Smooth muscle cell (in vitro differentiated cells): ENCODE measurements around the gene R3HDM1. TPM values are rescaled to one million over a fixed set of nuclear protein-coding genes. Genes with fewer than 3 reads are reported as not detected.

ENCODE experiments used
- DNase-seq: peaks from one replicate; lab custom pipeline; 2025; ENCODE audit not compliant: unreplicated experiment; lab: John Stamatoyannopoulos, UW
- H2AFZ ChIP-seq: fragments of 200-600 bp; sonication (generic); 2 replicates; pipeline ENCODE4 v1.6.0; 2016; ENCODE audit warnings: antibody characterized with exemption, low read depth, mild to moderate bottlenecking
- H3F3A ChIP-seq: fragments of 200-600 bp; sonication (generic); 2 replicates; pipeline ENCODE4 v1.6.0; 2017; ENCODE audit warnings: antibody characterized with exemption, low read depth
- H3K27ac ChIP-seq: fragments of 200-600 bp; sonication (generic); 2 replicates; pipeline ENCODE4 v1.5.1; 2016; ENCODE audit warnings: low read depth, mild to moderate bottlenecking
- H3K27me3 ChIP-seq: fragments of 200-600 bp; sonication (generic); 2 replicates; pipeline ENCODE4 v1.6.1; 2016; ENCODE audit warnings: low read depth, mild to moderate bottlenecking
- H3K36me3 ChIP-seq: fragments of 200-600 bp; sonication (generic); 2 replicates; pipeline ENCODE4 v1.5.1; 2016; ENCODE audit warnings: low read depth
- H3K4me1 ChIP-seq: fragments of 200-600 bp; sonication (generic); 2 replicates; pipeline ENCODE4 v1.5.1; 2016; ENCODE audit warnings: low read depth
- H3K4me2 ChIP-seq: fragments of 200-600 bp; sonication (generic); 2 replicates; pipeline ENCODE4 v1.6.0; 2016; ENCODE audit warnings: mild to moderate bottlenecking
- H3K4me3 ChIP-seq: fragments of 200-600 bp; sonication (generic); 2 replicates; pipeline ENCODE4 v1.5.1; 2016; ENCODE audit warnings: mild to moderate bottlenecking
- H3K79me2 ChIP-seq: fragments of 200-600 bp; sonication (generic); 2 replicates; pipeline ENCODE4 v1.6.0; 2016; ENCODE audit warnings: low read depth, mild to moderate bottlenecking
- H3K9ac ChIP-seq: fragments of 200-600 bp; sonication (generic); 2 replicates; pipeline ENCODE4 v1.6.0; 2016; ENCODE audit warnings: low read depth
- H3K9me3 ChIP-seq: fragments of 200-600 bp; sonication (generic); replicated peaks from 2 replicates; pipeline ENCODE4 v1.5.1; 2016; ENCODE audit warnings: low read depth
- H4K20me1 ChIP-seq: fragments of 200-600 bp; sonication (generic); 2 replicates; pipeline ENCODE4 v1.6.0; 2016; ENCODE audit warnings: low read depth
- WGBS: methylation state at CpG from one replicate; pipeline ENCODE4 v1.1.7; 2016; ENCODE audit warnings: low lambda C conversion rate; 5-methylcytosine and 5-hydroxymethylcytosine counted together
- polyA plus RNA-seq: library from polyadenylated mRNA; unstranded; fragments of >200 nt; fragmentation: Nextera tagmentation; extraction: Ambion mirVana; gene quantifications from 2 replicates; pipeline ENCODE4 v1.2.1, GENCODE V29; 2016
- total RNA-seq: library from RNA; depleted of rRNA; stranded (reverse); fragments of >200 nt; gene quantifications from 2 replicates; pipeline ENCODE4 v1.2.3, GENCODE V29; 2014
- TF ChIP-seq, protein P1 (sequence below): fragments of 200-600 bp; sonication (generic); IDR thresholded peaks from 2 replicates; pipeline ENCODE4 v1.5.1; 2017; ENCODE audit warnings: borderline replicate concordance, mild to moderate bottlenecking, antibody characterized with exemption; ENCODE audit not compliant: insufficient read depth, poor library complexity, severe bottlenecking

Gene R3HDM1
- total and polyA plus RNA-seq, 2 experiments from 2014 or later: 14.2 to 20.6 TPM

DNA sequence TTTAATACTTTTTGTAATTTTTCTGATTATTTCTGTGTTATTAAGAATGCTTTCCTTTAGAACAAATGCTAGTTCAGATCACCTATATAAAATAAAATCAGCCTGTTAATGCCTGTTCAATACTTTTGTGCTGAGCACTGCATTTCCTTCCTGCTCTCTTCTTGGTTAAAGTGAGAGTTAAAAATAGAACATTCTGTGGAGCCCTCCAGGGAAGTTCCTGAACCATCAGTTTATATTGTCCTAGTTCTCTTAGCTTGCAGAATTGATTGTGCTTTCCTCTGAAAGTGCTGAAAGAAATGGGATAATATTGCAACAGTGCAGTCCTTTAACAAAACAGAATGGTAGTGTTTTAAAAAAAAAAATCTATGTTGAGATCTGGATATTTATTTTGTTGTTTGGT lies 135.8 kb downstream of the R3HDM1 start:
- Histone ChIP-seq H4K20me1 (no peaks in the 10 kb centered on the region), H3K4me2 (no peak overlapping the region), H3K27me3 (no peaks in the 10 kb centered on the region), H3K9ac (no peak overlapping the region), H3K27ac (no peak overlapping the region), H3K4me1 (no peaks in the 10 kb centered on the region), H3K4me3 (no peak overlapping the region), H3K79me2 (no peaks in the 10 kb centered on the region), H2AFZ (no peak overlapping the region), H3K36me3 (peaks cover 3% of the 10 kb centered on the region), H3K9me3 (no peaks in the 10 kb centered on the region), H3F3A (no peaks in the 10 kb centered on the region)
- no peak for DNase-seq
- TF ChIP-seq, protein P1, sequence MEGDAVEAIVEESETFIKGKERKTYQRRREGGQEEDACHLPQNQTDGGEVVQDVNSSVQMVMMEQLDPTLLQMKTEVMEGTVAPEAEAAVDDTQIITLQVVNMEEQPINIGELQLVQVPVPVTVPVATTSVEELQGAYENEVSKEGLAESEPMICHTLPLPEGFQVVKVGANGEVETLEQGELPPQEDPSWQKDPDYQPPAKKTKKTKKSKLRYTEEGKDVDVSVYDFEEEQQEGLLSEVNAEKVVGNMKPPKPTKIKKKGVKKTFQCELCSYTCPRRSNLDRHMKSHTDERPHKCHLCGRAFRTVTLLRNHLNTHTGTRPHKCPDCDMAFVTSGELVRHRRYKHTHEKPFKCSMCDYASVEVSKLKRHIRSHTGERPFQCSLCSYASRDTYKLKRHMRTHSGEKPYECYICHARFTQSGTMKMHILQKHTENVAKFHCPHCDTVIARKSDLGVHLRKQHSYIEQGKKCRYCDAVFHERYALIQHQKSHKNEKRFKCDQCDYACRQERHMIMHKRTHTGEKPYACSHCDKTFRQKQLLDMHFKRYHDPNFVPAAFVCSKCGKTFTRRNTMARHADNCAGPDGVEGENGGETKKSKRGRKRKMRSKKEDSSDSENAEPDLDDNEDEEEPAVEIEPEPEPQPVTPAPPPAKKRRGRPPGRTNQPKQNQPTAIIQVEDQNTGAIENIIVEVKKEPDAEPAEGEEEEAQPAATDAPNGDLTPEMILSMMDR: no peak

DNA sequence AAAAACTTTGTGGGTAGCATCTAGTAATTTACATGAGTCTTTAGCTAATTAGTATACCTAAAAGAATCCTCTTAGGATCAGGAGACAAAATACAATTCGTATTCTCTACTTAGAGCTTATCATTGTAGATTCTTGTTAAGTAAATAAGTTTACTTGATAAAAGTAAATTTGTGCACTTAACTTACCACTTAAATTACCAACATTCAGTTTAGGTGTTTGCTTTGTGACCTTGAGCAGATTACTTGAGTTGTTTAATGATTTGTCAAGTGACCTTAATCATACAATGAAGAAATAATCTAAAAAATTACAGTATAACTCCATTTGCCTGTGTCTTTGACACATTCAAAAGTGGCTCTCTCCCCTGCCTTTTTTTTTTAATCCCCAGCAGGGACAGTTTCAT lies 143.2 kb downstream of the R3HDM1 start:
- Histone ChIP-seq H4K20me1 (no peaks in the 10 kb centered on the region), H3K27ac (no peak overlapping the region), H3K27me3 (no peaks in the 10 kb centered on the region), H3K36me3 (peaks cover 6% of the 10 kb centered on the region), H3K4me1 (no peaks in the 10 kb centered on the region), H3F3A (no peaks in the 10 kb centered on the region), H3K9ac (no peak overlapping the region), H3K79me2 (no peaks in the 10 kb centered on the region), H2AFZ (no peak overlapping the region), H3K9me3 (no peaks in the 10 kb centered on the region), H3K4me2 (no peak overlapping the region), H3K4me3 (no peak overlapping the region)
- 97% methylated on average over 1 of the region's 1 CpG for WGBS
- TF ChIP-seq, protein P1: no peak
- DNase-seq: no peak

DNA sequence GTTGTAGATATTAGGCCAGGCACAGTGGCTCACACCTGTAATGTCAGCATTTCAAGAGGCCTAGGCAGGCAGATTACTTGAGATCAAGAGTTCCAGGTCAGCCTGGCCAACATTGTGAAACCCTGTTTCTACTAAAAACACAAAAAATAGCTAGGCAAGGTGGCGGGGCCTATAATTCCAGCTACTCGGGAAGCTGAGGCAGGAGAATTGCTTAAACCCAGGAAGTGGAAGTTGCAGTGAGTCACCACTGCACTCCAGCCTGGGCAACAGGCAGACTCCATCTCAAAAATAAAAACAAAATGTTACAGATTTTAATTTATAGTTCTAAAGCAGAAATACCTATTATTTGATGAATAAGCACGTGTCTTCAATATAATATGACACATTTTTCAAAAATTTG lies 144.7 kb downstream of the R3HDM1 start:
- no peaks in the 10 kb centered on the region for H3K9me3 ChIP-seq
- H3K4me2 ChIP-seq: no peak overlapping the region
- H3F3A ChIP-seq: no peaks in the 10 kb centered on the region
- no peak for DNase-seq
- WGBS: 79% methylated on average over 3 of the region's 3 CpGs
- H3K4me3 ChIP-seq: no peak overlapping the region
- H2AFZ ChIP-seq: no peak overlapping the region
- H4K20me1 ChIP-seq: no peaks in the 10 kb centered on the region
- TF ChIP-seq, protein P1: no peak
- peaks cover 12% of the 10 kb centered on the region for H3K36me3 ChIP-seq
- no peaks in the 10 kb centered on the region for H3K4me1 ChIP-seq
- H3K27me3 ChIP-seq: no peaks in the 10 kb centered on the region
- no peak overlapping the region for H3K27ac ChIP-seq
- no peaks in the 10 kb centered on the region for H3K79me2 ChIP-seq
- no peak overlapping the region for H3K9ac ChIP-seq

DNA sequence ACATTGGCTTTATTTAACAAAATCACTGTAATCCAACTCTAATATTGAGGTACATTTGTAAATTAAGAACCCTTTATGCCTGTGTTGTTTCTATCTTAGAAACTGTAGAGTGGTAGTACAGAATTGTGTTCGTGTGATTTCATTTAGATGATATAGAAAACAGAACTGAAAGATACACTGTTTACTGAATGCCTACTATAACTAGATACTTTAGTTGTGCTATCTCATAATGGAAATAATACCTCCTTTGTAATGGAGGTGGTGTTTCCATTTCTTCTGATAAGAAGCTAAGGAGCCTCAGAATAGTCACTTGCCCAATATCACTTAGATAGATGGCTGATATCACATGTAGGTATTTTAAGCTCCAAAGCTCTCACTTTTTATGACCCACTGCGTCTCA lies 147.8 kb downstream of the R3HDM1 start:
- Histone ChIP-seq H3K4me2 (no peak overlapping the region), H3K4me1 (no peaks in the 10 kb centered on the region)
- TF ChIP-seq, protein P1: no peak

More for the DNA sequence above, 147.8 kb downstream of the R3HDM1 start:
- peaks cover 6% of the 10 kb centered on the region for H3K36me3 ChIP-seq
- no peaks in the 10 kb centered on the region for H3K79me2 ChIP-seq
- no peak overlapping the region for H3K9ac ChIP-seq
- WGBS: 93% methylated on average over 2 of the region's 2 CpGs
- no peaks in the 10 kb centered on the region for H3F3A ChIP-seq
- no peaks in the 10 kb centered on the region for H3K9me3 ChIP-seq
- no peak overlapping the region for H2AFZ ChIP-seq
- H3K27me3 ChIP-seq: no peaks in the 10 kb centered on the region
- no peak overlapping the region for H3K27ac ChIP-seq
- H4K20me1 ChIP-seq: no peaks in the 10 kb centered on the region
- no peak for DNase-seq
- H3K4me3 ChIP-seq: no peak overlapping the region
